DOHH2 (cell line): Measurements from ENCODE around the gene USP6NL.

Experiments used
- H3F3A ChIP-seq: fragments of 200-600 bp; sonication (generic), shearing (Covaris generic); 2 replicates; pipeline ENCODE4 v1.6.0; 2016; ENCODE audit warnings: antibody characterized with exemption, mild to moderate bottlenecking; ENCODE audit not compliant: control insufficient read depth, insufficient read depth
- H3K27ac ChIP-seq: fragments of 200-600 bp; sonication (generic); 2 replicates; pipeline ENCODE4 v1.5.1; 2014; ENCODE audit warnings: low read depth, mild to moderate bottlenecking, low read length, moderate library complexity
- H3K27me3 ChIP-seq: fragments of 200-600 bp; sonication (generic); 2 replicates; pipeline ENCODE4 v1.6.1; 2014; ENCODE audit warnings: mild to moderate bottlenecking, low read length, mixed read lengths; ENCODE audit not compliant: control insufficient read depth
- H3K36me3 ChIP-seq: fragments of 200-600 bp; sonication (generic); 2 replicates; pipeline ENCODE4 v1.6.1; 2014; ENCODE audit warnings: mild to moderate bottlenecking, low read length, moderate library complexity, mixed read lengths; ENCODE audit not compliant: control insufficient read depth
- H3K4me1 ChIP-seq: fragments of 200-600 bp; sonication (generic); 2 replicates; pipeline ENCODE4 v1.6.1; 2014; ENCODE audit warnings: mild to moderate bottlenecking, low read length, mixed read lengths; ENCODE audit not compliant: control insufficient read depth
- H3K4me2 ChIP-seq: fragments of 200-600 bp; sonication (generic); 2 replicates; pipeline ENCODE4 v1.6.0; 2014; ENCODE audit warnings: mild to moderate bottlenecking, low read length, moderate library complexity
- H3K4me3 ChIP-seq: fragments of 200-600 bp; sonication (generic); 2 replicates; pipeline ENCODE4 v1.5.1; 2014; ENCODE audit warnings: mild to moderate bottlenecking, low read length, mixed read lengths
- H3K79me2 ChIP-seq: fragments of 200-600 bp; sonication (generic); 2 replicates; pipeline ENCODE4 v1.6.1; 2014; ENCODE audit warnings: mild to moderate bottlenecking, low read length, mixed read lengths; ENCODE audit not compliant: control insufficient read depth
- H3K9me2 ChIP-seq: fragments of 200-600 bp; sonication (generic); replicated peaks from 2 replicates; pipeline ENCODE4 v1.6.1; 2014; ENCODE audit warnings: mild to moderate bottlenecking, low read length, mixed read lengths; ENCODE audit not compliant: control insufficient read depth
- H3K9me3 ChIP-seq: fragments of 200-600 bp; sonication (generic); 2 replicates; pipeline ENCODE4 v1.6.1; 2014; ENCODE audit warnings: antibody characterized with exemption, low read length, mixed read lengths; ENCODE audit not compliant: control insufficient read depth, insufficient read depth
- H4K20me1 ChIP-seq: fragments of 200-600 bp; sonication (generic); 2 replicates; pipeline ENCODE4 v1.6.0; 2014; ENCODE audit warnings: low read depth, mild to moderate bottlenecking, antibody characterized with exemption, low read length, moderate library complexity; ENCODE audit not compliant: control insufficient read depth, insufficient read depth
- EZH2phosphoT487 ChIP-seq: fragments of 200-600 bp; sonication (generic); IDR thresholded peaks from 2 replicates; pipeline ENCODE4 v1.6.1; 2017; ENCODE audit warnings: borderline replicate concordance, mild to moderate bottlenecking, antibody characterized with exemption, low read length, moderate library complexity, mixed read lengths
- TF ChIP-seq, protein P1 (sequence below): fragments of 200-600 bp; sonication (generic); IDR thresholded peaks from one replicate; pipeline ENCODE4 v1.5.1; 2014; ENCODE audit warnings: antibody characterized with exemption, mild to moderate bottlenecking, low read depth, low read length; ENCODE audit not compliant: poor library complexity, severe bottlenecking

Gene USP6NL

GRCh38 chr10:11639362-11639761 lies 27.9 kb upstream of the USP6NL start:
- H3K79me2 ChIP-seq: no peaks in the 10 kb centered on the region
- no peaks in the 10 kb centered on the region for H3K36me3 ChIP-seq
- H3F3A ChIP-seq: no peaks in the 10 kb centered on the region; the same call in 1 of the 2 replicates
- H3K4me3 ChIP-seq: no peak overlapping the region
- H3K27me3 ChIP-seq: no peaks in the 10 kb centered on the region
- H3K4me2 ChIP-seq: no peak overlapping the region
- no peaks in the 10 kb centered on the region for H3K9me3 ChIP-seq
- H3K27ac ChIP-seq: no peak overlapping the region
- TF ChIP-seq, protein P1, sequence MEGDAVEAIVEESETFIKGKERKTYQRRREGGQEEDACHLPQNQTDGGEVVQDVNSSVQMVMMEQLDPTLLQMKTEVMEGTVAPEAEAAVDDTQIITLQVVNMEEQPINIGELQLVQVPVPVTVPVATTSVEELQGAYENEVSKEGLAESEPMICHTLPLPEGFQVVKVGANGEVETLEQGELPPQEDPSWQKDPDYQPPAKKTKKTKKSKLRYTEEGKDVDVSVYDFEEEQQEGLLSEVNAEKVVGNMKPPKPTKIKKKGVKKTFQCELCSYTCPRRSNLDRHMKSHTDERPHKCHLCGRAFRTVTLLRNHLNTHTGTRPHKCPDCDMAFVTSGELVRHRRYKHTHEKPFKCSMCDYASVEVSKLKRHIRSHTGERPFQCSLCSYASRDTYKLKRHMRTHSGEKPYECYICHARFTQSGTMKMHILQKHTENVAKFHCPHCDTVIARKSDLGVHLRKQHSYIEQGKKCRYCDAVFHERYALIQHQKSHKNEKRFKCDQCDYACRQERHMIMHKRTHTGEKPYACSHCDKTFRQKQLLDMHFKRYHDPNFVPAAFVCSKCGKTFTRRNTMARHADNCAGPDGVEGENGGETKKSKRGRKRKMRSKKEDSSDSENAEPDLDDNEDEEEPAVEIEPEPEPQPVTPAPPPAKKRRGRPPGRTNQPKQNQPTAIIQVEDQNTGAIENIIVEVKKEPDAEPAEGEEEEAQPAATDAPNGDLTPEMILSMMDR: no peak
- no peak for TF ChIP-seq EZH2phosphoT487
- no peaks in the 10 kb centered on the region for H4K20me1 ChIP-seq
- H3K4me1 ChIP-seq: peaks cover 56% of the 10 kb centered on the region
- H3K9me2 ChIP-seq: no peaks in the 10 kb centered on the region

- Histone ChIP-seq H3K4me3 (peak overlapping the region; percentile 14), H3K9me2 (no peaks in the 10 kb centered on the region), H4K20me1 (no peaks in the 10 kb centered on the region), H3K36me3 (no peaks in the 10 kb centered on the region), H3K79me2 (no peaks in the 10 kb centered on the region), H3K9me3 (no peaks in the 10 kb centered on the region), H3K4me1 (peaks cover 62% of the 10 kb centered on the region), H3K27ac (no peak overlapping the region), H3F3A (no peaks in the 10 kb centered on the region; the same call in 1 of the 2 replicates), H3K27me3 (no peaks in the 10 kb centered on the region), H3K4me2 (peak overlapping the region; percentile 35)
- no peak for TF ChIP-seq EZH2phosphoT487
- TF ChIP-seq, protein P1: no peak
These were observed 26.7 kb upstream of the USP6NL start for GRCh38 chr10:11638055-11638698.

DNA sequence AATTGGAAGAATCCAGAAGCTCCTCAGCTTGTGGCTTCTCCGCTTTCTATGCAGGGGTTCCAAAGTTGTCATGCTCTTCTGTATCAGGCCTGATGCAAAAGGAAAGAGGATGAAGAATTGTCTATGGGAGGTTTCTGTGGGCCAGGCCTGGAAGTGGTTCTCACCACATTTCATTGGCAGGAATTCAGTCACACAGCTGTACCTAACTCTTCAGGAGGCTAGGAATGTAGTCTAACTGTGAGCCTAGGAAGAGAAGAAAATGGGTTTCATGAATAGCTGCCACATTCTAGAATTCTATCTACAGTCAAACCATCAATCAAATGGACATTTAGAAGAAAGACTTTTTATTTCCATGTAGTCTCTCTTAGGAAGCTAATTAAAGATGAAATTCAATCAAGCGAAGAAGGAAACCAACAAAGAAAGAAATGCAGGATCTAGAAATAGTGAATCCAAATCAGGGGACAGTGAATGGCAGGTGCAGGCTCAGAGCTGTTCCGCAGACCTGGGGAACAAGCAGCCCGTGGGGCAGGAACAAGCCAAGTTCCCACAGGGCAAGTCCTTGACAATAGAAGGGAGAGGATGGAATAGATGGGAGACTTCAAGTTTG lies 25.4 kb upstream of the USP6NL start:
- Histone ChIP-seq H3K27me3 (no peaks in the 10 kb centered on the region), H3K9me2 (no peaks in the 10 kb centered on the region), H3K4me1 (peaks cover 61% of the 10 kb centered on the region), H3F3A (no peaks in the 10 kb centered on the region; the same call in 1 of the 2 replicates), H4K20me1 (no peaks in the 10 kb centered on the region), H3K9me3 (no peaks in the 10 kb centered on the region), H3K36me3 (no peaks in the 10 kb centered on the region), H3K4me2 (peak overlapping the region; percentile 65), H3K79me2 (no peaks in the 10 kb centered on the region), H3K27ac (peak overlapping the region; percentile 26), H3K4me3 (peak overlapping the region; percentile 41)
- TF ChIP-seq, protein P1: no peak
- TF ChIP-seq EZH2phosphoT487: no peak
